GM21390 (cell line): ENCODE data around the gene ANKZF1.

Experiments
- ATAC-seq: cut with Tn5 transposase; IDR thresholded peaks from one replicate; pipeline ENCODE4 v1.9.1; 2021; ENCODE audit not compliant: unreplicated experiment

ANKZF1 gene

DNA sequence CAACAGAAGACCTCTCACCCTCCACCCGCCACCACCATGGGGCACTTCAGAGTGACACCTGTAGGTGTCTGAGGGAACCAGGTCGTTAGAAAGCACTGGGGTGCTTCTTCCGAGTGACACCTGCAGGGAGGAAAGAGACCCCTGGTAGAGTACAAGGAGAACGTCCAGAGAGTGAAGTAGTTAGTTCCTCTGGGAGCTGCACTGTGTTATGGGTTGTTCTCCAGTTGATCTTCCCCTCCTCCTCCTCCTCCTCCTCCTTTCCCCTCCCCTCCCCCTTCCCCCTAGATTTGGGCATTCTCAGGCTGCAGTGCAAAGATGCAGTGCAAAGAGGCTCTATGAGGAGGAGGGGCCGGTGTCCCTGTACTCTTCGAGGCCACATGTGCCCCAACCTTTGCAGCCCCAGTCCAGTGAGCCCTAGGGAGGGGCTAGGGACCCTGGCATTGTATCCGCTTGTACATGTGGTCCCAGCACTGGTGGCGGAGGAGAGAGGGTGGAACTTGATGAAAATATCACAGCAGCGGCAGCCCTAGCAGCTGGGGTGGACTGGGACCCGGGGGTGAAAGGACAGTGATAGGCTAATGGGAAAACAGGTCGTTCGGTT is 50.4 kb downstream of the ANKZF1 start:
- ATAC-seq = no peak

DNA sequence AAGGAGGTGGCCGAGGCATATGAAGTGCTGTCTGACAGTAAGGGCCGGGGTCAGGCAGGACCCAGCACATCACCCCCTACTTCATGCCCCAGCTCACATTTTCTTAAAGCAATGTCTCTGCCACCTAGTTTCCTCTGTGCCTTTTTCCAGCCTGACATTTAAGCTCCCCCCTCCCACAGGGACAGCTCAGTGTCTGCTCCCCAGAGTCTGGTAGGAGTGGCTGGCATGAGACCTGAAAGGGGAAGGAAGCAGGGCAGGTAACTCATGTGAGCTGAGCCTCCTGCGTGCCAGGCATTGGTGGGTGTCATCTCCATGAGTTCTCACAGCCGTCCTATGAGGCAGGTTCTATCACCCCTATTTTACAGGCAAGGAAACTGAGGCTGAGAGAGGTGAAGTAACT is 51.0 kb downstream of the ANKZF1 start:
- no peak for ATAC-seq

DNA sequence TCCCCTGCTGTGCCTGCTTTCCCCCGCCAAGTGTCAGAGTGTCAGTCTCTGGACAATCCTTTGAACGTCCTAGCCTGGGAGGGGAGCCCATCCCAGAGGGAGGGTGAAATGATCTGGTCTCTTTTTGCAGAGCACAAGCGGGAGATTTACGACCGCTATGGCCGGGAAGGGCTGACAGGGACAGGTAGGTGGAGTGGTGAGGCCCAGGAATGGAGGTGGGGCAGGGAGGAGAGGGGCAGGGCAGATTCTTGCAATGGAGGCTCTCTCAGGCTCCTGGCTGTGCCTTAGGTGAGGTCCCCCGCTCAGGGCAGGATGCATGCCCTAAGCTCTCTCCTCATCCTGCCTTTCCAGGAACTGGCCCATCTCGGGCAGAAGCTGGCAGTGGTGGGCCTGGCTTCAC is 52.0 kb downstream of the ANKZF1 start:
- no peak for ATAC-seq

DNA sequence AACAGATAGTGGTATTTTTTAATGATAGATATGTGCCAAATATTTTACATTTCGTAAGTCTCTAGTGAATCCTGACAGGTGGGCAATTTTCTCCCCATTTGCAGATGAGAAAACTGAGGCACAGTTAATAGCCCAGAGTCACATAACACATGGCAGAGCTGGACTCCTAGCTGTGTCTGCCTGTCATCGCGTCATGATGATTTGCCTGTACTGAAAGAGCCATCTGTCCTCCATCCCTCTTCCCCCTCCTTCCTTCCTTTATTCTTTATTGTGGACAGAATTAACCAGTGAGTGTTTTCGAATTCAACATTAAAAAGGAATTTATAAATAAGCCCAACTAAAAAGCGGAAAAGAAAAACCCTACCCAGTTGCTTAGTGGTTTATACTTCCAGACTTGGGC is 52.8 kb downstream of the ANKZF1 start:
- no peak for ATAC-seq

DNA sequence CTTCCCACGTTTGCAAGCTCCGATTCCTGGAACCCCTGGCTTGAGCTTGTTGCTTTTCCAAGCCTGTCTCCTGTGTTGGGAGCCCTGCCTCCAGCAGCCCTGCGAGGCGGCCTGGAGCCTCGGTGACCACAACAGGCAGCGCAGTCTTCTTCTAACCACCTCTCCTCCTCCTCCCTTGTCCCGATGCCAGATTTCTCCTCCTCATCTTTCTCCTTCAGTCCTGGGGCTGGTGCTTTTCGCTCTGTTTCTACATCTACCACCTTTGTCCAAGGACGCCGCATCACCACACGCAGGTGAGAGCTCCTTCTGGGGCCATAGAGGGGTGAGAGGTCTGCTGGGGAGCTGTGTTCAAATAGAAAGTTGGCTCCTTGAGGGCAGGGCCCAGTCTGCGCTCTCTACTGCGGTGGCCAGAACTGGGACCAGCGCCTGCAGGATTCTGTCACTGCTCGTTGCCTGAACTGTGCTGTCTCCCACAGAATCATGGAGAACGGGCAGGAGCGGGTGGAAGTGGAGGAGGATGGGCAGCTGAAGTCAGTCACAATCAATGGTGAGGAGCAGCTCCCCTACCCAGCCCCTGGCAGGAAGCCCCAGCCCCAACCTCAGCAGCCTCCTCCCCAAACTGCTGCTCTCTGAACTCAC is 53.5 kb downstream of the ANKZF1 start:
- no peak for ATAC-seq

DNA sequence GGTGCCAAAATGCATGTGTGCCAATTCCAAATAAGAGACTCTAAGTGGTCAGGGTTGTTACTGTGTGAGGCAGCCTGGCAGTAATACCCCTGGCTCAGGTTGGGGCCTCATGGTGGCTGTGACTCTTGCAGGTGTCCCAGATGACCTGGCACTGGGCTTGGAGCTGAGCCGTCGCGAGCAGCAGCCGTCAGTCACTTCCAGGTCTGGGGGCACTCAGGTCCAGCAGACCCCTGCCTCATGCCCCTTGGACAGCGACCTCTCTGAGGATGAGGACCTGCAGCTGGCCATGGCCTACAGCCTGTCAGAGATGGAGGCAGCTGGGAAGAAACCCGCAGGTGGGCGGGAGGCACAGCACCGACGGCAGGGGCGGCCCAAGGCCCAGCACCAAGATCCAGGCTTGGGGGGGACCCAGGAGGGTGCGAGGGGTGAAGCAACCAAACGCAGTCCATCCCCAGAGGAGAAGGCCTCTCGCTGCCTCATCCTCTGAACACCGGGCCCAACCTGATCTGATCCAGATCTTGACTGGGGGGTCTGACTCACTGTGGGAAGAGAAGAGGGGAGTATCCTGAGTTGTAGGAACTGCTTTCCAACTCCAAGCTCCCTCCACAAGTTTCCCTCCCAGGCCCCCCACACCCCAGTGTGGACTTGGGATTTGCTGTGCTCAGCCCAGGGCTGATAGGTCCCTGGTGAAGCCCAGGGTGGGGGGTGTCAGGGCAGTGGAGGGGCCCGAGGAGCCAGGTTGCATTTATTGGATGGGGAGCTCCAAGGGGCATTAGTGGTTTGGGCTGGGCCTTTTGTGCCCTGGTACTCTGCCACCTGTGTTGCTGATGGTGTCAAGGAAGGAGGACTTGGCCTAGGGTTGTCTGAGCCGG is 55.1 kb downstream of the ANKZF1 start:
- ATAC-seq = no peak

DNA sequence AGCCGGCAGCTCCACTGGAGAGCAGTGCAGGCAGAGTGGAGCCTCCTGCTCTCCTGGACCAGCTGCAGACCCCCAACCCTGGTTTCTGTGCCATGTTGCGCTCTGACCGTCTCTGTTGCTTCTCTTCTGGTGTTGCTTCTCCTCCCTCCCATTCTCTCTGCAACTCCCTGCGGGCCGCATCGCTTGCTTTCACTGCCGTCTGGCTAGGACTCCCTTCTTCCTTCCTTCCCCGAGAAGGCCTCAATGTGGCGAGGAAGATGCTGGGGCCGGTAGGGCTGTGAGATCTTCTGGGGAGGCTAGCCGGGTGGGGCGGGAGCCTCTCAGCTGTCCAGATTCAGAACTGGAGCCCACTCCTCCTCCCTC is 55.7 kb downstream of the ANKZF1 start:
- ATAC-seq = no peak

DNA sequence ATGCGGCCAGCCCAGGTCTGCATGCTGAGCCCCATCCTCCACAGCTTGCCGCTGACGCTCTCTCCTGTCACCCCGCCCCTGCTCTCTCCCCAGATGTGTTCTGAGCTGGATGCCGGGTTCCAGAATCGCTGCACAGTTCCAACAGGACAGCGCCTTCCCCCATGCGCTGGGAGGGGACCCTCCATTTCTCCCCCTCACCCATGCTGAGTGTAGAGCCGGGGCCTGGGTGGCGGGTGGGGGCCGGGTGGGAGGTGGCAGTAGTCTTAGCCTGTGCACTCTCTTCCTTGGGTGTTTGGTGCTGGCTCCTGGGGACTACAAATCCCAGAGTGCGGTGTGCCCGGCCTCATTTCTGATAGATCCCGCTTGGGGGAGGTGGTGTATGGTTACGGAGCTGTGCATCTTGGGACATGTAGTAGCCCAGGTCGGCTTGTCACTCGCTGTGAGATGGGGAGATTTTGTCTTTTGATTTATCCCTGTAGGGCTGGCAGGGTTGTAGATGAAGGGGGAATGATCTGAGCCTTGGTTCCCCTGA is 56.4 kb downstream of the ANKZF1 start:
- no peak for ATAC-seq
